ENCODE results near the gene CLMN. TPM values are rescaled to one million over a fixed set of nuclear protein-coding genes. Genes with fewer than 3 reads are reported as not detected.

CLMN gene
- total RNA-seq, 1 experiment from 2014 or later = 33.4 TPM

- Histone ChIP-seq H3K4me2 (ENCODE audit: low read length) (no peak overlapping the region), H3K9ac (ENCODE audit: low read length) (no peak overlapping the region), H2AFZ (ENCODE audit: low read depth, low read length, poor library complexity, severe bottlenecking) (no peak overlapping the region), H3K4me3 (replicated peaks in 1 of 2; ENCODE audit: low read depth in 1 of 2, low read length in 2 of 2) (no peak overlapping the region), H3K27me3 (ENCODE audit: insufficient read depth, low read length) (no peaks in the 10 kb centered on the region), H4K20me1 (ENCODE audit: insufficient read depth) (peaks cover 13% of the 10 kb centered on the region; the same call in 1 of the 2 replicates), H3K27ac (ENCODE audit: low read depth, low read length) (no peak overlapping the region), H3K4me1 (ENCODE audit: control insufficient read depth in 1 of 2, insufficient read depth in 2 of 2, low read length in 2 of 2) (no peaks in the 10 kb centered on the region), H3K9me3 (ENCODE audit: control insufficient read depth in 1 of 2, insufficient read depth in 1 of 2, low read depth in 1 of 2, low read length in 2 of 2) (no peaks in the 10 kb centered on the region; a peak in 1 of 4 replicates), H3K79me2 (ENCODE audit: insufficient read depth, low read length) (peaks cover 100% of the 10 kb centered on the region), H3K9me2 (ENCODE audit: insufficient read depth) (no peaks in the 10 kb centered on the region), H3K36me3 (ENCODE audit: control insufficient read depth in 1 of 2, insufficient read depth in 2 of 2, low read length in 2 of 2) (no peaks in the 10 kb centered on the region)
- POLR2A ChIA-PET = no interaction called here
- TF ChIP-seq POLR2A (IDR thresholded peaks at IDR 0.05; ENCODE audit: borderline replicate concordance, extremely low read depth, insufficient read depth, insufficient read length) (no peak), JUND (IDR thresholded peaks at IDR 0.05) (no peak), ELF1 (IDR thresholded peaks at IDR 0.05; ENCODE audit: borderline replicate concordance, low read depth) (no peak), EZH2 (IDR thresholded peaks at IDR 0.05) (no peak), CEBPB (IDR thresholded peaks at IDR 0.05; ENCODE audit: low read depth) (no peak), EGR1 (IDR thresholded peaks at IDR 0.05; ENCODE audit: low read depth) (no peak), SIN3A (IDR thresholded peaks at IDR 0.05; ENCODE audit: low read depth) (no peak), CBX3 (IDR thresholded peaks at IDR 0.05; ENCODE audit: low read depth) (no peak), POLR2AphosphoS5 (IDR thresholded peaks at IDR 0.05; ENCODE audit: low read depth, low read length) (no peak), ZFX (IDR thresholded peaks at IDR 0.05) (no peak)
- TF ChIP-seq, protein P1, sequence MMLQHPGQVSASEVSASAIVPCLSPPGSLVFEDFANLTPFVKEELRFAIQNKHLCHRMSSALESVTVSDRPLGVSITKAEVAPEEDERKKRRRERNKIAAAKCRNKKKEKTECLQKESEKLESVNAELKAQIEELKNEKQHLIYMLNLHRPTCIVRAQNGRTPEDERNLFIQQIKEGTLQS (IDR thresholded peaks at IDR 0.05) = no peak
- TF ChIP-seq, protein P2, sequence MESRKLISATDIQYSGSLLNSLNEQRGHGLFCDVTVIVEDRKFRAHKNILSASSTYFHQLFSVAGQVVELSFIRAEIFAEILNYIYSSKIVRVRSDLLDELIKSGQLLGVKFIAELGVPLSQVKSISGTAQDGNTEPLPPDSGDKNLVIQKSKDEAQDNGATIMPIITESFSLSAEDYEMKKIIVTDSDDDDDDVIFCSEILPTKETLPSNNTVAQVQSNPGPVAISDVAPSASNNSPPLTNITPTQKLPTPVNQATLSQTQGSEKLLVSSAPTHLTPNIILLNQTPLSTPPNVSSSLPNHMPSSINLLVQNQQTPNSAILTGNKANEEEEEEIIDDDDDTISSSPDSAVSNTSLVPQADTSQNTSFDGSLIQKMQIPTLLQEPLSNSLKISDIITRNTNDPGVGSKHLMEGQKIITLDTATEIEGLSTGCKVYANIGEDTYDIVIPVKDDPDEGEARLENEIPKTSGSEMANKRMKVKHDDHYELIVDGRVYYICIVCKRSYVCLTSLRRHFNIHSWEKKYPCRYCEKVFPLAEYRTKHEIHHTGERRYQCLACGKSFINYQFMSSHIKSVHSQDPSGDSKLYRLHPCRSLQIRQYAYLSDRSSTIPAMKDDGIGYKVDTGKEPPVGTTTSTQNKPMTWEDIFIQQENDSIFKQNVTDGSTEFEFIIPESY (IDR thresholded peaks at IDR 0.05; ENCODE audit: extremely low read depth, insufficient replicate concordance, low read length) = no peak
- DNase-seq (ENCODE audit: low read depth, low spot score) = no peak
- no TSS peak for BruUV-seq (replicated peaks)
- RAD21 ChIA-PET (ENCODE audit: low non-redundant PET in 1 of 2, low total read pairs in 2 of 2, uncharacterized antibody in 2 of 2, unreplicated experiment in 2 of 2) = no interaction called here
- CTCF ChIA-PET = no interaction called here
- ATAC-seq = no peak
- intact Hi-C loops (cut with micrococcal nuclease) = no loop called here
These were observed 172.1 kb downstream of the CLMN start for GRCh38 chr14:95147597-95147996.
